C1 segment of cervical spinal cord (tissue), 14 donors: Measurements from ENCODE around the gene FNTB.

ENCODE experiments used
- DNase-seq, 14 donors: peaks; one replicate each; lab custom pipeline; 2025; lab: John Stamatoyannopoulos, UW

FNTB gene

GRCh38 chr14:64986648-64987437, at the start of gene FNTB:
FNTB (plus strand) TSS chr14:64986895; CDS start chr14:64986954, 59 bp downstream.
- peak; percentile 89 to 99 (median 98) for DNase-seq

GRCh38 chr14:64937171-64937820, 49.4 kb upstream of the FNTB start:
- DNase-seq: peak in 1 of 14 donors; percentile 3

DNA sequence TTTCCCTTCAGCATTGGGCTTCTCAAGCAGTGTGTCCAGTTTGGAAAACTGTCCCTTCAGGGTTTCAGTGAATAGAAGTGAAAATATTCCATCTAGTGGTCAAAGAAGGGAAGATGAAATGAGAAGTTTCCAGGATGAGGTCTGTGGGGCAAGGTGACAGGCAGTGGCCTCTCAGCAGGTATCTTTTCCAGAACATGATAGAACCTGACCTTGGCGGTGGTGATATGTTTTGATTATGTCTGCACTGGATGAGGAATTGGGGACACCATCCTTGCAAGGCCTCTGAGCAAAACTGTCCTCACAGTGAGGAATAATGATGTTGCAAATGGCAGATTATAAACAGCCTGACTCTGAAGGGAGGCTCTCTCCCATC, 48.9 kb upstream of the FNTB start:
- DNase-seq: peak in 1 of 14 donors; percentile 39

DNA sequence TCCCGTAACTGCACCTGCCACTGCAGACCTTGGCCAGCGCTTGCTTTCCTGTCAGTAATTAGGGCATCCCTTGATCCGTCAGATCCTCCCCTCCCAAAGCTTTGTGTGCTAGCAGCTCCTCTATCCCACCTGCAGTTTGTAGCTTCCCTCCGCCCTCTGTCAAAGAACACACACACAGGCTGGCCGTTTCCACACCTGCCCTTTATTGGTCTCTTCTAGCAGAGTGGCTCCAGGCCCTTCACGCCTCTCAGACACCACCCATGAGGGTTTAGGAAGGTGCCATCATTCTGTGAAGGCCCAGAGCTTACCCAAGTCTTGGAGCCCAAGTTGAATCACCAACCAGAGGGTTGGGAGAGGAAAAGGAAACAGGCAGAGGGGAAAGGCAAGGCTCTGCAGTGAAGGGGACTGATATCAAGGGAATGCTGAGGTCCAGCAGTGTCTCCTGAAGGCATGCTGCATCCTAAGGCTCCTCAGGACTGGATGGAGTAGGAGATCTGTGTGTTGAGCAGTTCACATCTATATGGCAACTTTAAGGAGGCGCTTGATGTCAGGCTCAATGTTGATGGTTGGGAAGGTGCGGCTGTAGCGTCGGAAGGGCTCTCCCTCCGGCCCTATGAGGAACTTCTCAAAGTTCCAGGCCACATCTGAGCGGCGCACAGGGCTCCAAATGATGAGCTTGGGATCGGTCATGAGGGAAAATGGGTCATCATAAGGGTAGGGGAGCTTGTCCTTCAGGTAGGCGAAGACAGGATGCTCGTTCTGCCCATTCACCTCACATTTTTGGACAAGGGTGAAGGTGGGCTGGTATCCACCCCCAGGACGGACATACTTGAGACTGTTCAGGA, 47.5 kb upstream of the FNTB start:
- DNase-seq: peak in 1 of 14 donors; percentile 38

DNA sequence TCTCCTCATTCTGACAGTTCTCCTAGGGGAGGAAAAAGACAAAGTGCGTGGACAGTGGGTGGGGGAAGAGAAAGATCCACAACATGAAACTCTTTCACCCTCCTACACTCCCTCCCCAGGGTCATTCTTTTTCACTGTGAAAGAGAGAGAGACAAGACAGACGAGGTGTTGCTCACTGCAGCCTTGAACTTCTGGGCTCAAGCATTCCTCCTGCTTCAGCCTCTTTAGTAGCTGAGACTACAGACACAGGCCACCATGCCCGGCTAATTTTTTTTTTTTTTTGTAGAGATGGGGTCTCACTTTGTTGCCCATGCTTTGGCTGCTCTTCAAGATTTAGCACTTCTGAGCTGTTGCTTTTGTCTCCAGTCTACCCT, 46.9 kb upstream of the FNTB start:
- no peak for DNase-seq

- DNase-seq: no peak
Observed at GRCh38 chr14:64940336-64940910, 46.3 kb upstream of the FNTB start.

GRCh38 chr14:64942531-64943111, 44.1 kb upstream of the FNTB start, which contains the start of gene GPX2:
GPX2 (minus strand) TSS chr14:64942745; CDS start chr14:64942726, 19 bp downstream.
- DNase-seq: no peak

DNA sequence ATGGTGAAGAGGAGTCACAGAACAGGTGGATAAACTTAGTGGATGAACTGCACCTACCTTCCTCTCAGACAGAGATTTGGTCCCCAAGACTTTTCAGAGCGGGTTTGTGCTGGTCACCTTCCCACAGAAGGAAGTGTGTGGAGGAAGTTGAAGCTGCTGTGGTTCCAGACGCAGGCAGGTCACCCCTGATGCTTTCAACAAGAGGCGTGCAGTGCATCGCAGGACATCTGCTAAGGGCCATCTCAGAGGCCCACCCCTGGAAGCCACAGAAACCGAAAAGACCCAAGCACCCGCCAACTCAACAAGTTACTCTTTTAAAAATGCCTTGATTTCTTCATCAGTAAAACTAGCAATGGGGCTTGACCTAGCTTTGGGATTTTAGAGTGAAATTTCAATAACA, 43.1 kb upstream of the FNTB start:
- DNase-seq: no peak

GRCh38 chr14:64944041-64944440, 42.7 kb upstream of the FNTB start:
- DNase-seq: no peak

- DNase-seq: no peak
Observed at GRCh38 chr14:64944861-64945260, 41.8 kb upstream of the FNTB start.

DNA sequence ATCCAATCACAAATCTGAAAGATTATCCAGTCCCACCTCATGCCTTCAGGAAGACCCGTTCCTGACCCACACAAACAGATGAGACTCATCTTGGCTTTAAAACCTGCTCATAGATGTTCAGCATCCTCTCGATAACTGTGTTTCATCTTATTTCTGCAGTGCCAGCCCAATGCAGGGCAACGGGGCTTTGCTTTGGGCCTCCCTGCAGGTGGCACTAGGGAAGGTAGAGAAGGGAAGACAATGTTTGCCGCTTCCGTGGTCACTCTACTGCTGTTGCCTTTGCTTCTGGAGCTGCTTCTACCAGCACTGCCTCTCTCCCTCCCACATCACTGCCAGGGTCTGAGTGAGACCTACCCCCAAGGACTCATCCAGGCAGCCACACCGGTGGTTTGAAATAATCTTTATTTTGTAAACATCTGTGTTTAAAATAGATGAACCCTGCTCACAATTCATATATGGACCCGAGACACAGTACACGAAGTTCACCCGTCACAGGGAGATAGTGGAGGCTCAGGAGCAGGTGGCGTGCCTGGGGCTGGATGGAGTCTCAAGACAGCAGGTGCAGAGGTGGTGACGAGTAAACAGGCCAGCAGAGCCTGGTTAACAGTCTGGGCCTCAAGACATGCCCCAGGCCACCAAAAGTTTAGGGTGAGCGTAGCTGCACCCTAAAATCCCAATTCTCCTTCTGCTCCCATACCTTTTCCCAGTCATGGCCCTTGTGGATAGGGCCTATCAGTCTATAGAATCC, 41.1 kb upstream of the FNTB start:
- DNase-seq: no peak

GRCh38 chr14:64946310-64947045, 40.2 kb upstream of the FNTB start:
- no peak for DNase-seq

DNA sequence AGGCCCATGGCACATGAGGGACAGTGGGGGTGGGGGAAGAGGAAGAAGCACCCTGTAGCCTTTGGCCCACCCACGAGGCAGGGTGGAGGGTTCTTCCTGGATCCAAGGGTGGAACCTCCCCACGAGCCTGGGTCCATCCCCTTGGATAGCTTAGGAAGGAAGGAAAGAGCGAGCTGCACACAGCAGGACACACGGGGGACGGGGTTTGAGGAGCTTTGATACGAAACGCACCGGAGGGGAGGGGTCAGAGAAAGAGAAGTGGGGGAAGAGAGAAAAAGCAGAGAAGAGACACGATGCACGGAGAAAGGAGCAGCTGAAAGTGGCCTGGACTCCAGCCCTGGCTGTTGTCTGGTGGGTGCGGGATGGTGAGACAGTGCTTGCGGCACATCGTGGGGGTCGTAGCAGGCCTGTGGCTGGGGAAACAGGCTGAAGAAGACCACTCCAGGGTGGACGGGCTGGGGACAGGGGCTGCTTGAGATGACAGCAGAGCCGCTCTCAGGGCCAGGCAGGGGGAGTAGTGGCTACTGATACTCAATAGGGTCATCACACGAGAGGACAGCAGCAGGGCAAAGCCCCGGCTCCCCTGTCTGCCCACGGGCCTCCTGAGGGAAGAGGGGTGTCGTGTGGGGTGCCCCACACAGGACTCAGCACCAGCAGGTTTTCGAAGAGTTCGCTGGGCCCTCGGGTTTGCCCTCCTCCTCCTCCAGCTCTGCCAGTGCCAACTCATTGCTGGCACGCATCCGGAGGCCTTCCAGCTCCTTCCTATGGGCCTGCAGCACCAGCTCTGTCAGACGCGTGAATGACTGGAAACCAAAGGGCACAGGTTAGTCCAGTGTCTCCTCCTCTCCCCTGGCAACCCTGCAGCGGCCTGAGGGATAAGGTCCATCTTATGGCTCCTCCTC, 38.7 kb upstream of the FNTB start:
- peak in 3 of 14 donors; percentile 19 to 53 (median 30) for DNase-seq

GRCh38 chr14:64948612-64949210, 38.0 kb upstream of the FNTB start:
- DNase-seq: no peak

- no peak for DNase-seq
Observed at GRCh38 chr14:64950889-64951288, 35.8 kb upstream of the FNTB start.

GRCh38 chr14:64951291-64951690, 35.4 kb upstream of the FNTB start:
- no peak for DNase-seq

DNA sequence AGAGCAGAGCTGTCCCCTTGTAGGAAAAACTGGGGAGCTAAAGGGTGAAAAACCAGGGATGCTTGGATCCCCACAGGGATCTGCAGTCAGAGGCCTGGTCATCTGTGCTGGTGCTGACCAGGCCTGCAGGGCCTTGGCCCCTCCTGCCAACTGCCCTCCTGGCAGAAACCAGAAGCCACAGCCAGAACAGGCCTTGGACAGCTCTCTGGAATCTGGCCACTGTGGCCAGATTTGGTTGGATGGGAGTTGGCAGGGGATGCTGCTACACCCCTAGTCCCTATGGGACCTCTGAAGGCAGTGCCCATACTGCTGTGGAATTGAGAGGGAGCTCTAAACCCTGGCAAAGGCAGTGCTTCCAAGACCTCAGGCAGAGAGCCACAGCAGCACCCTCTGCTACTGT, 35.0 kb upstream of the FNTB start:
- peak in 1 of 14 donors; percentile 77 for DNase-seq

DNA sequence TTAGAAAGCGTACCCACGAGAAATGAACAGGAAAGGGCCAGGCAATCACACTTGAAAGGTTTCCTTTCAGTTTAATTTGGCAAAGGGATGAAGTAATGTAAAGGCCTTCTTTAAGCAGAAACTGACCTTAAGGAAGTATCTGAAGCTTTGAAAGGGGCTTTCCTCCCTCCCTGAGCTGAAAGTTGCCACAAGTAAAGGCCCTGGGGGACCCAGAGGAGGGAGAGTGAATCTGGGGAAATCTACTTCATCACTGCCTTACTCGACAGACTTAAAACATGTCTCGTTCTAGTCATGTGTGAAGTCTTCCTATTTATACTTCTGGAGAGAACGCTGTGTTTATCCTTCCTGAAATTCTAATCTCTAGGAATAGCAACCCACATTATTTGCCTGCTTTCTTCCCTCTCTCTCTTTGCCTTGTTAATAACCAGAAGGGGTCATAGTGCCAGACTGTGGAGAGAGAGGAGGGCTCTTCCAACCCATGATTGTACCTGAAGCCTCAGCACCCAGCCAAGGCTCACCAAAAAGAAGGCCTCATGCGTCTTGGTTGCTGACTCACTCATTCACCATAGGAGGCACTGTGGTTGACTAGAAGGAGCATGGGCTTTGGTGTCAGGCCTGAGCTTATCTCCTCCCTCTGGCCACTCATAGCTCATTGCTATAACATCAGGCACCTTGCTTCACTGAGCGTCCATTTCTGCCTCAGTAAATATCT, 33.9 kb upstream of the FNTB start:
- DNase-seq: no peak
